SK-N-SH (cell line): ENCODE data around the gene LAMC2. TPM values are rescaled to one million over a fixed set of nuclear protein-coding genes. Genes with fewer than 3 reads are reported as not detected.

Experiments
- CTCF ChIA-PET: fragments of 300-600, 350-600 bp; formaldehyde crosslinking; extraction: SDS; loops from one replicate; lab custom pipeline; 2021; lab: Yijun Ruan, JAX
- POLR2A ChIA-PET: fragments of 350-600 bp; sonication (Branson Sonifier 250); formaldehyde crosslinking; extraction: SDS; loops from one replicate; lab custom pipeline; 2020; ENCODE audit warnings: antibody characterized with exemption, inconsistent platforms; lab: Yijun Ruan, JAX
- DNase-seq: peaks from one replicate; pipeline ENCODE4 v3.0.0; 2012
- H2AFZ ChIP-seq: fragments of 200-600 bp; sonication (generic); 2 replicates; pipeline ENCODE4 v1.8.1; 2016; ENCODE audit warnings: antibody characterized with exemption, mild to moderate bottlenecking, low read depth
- H3F3A ChIP-seq: fragments of 200-600 bp; sonication (generic); replicated peaks from 2 replicates; pipeline ENCODE3; 2016; ENCODE audit warnings: antibody characterized with exemption, mild to moderate bottlenecking; ENCODE audit not compliant: insufficient read depth
- H3K27ac ChIP-seq, 2 experiments: fragments of 200-500 bp in 1 of 2; fragments of 200-600 bp in 1 of 2; sonication (Bioruptor generic) in 1 of 2; sonication (generic), shearing (Covaris generic) in 1 of 2; 2 replicates each; pipeline versions ENCODE4 v1.5.1 to v1.6.1; 2014 to 2016; ENCODE audit warnings: low read depth in 2 of 2, inconsistent platforms in 1 of 2, low read length in 1 of 2, mild to moderate bottlenecking in 1 of 2, mixed read lengths in 1 of 2
- H3K27me3 ChIP-seq: fragments of 200-600 bp; sonication (generic), shearing (Covaris generic); 2 replicates; pipeline ENCODE4 v1.6.1; 2016; ENCODE audit warnings: mixed run types; ENCODE audit not compliant: insufficient read depth
- H3K36me3 ChIP-seq, 2 experiments: fragments of 200-500 bp in 1 of 2; fragments of 200-600 bp in 1 of 2; sonication (Bioruptor generic) in 1 of 2; sonication (generic) in 1 of 2; replicated peaks in 1 of 2; 2 replicates each; pipeline versions ENCODE3 to v1.5.1; 2014 to 2016; ENCODE audit warnings: low read length in 1 of 2, mild to moderate bottlenecking in 1 of 2; ENCODE audit not compliant: insufficient read depth in 2 of 2, control insufficient read depth in 1 of 2
- H3K4me1 ChIP-seq, 2 experiments: fragments of 200-500 bp in 1 of 2; fragments of 200-600 bp in 1 of 2; sonication (Bioruptor generic) in 1 of 2; sonication (generic), shearing (Covaris generic) in 1 of 2; 2 replicates each; pipeline versions ENCODE4 v1.5.1 to v1.6.1; 2014 to 2016; ENCODE audit warnings: low read depth in 1 of 2, low read length in 1 of 2, mixed run types in 1 of 2; ENCODE audit not compliant: insufficient read depth in 2 of 2, control insufficient read depth in 1 of 2
- H3K4me2 ChIP-seq: fragments of 200-600 bp; sonication (generic), shearing (Covaris generic); 2 replicates; pipeline ENCODE4 v1.6.1; 2017; ENCODE audit warnings: mixed run types
- H3K4me3 ChIP-seq, 2 experiments: fragments of 200-500 bp in 1 of 2; fragments of 200-600 bp in 1 of 2; sonication (Bioruptor generic) in 1 of 2; sonication (generic), shearing (Covaris generic) in 1 of 2; 2 replicates each; pipeline versions ENCODE4 v1.5.1 to v1.8.1; 2014 to 2016; ENCODE audit warnings: low read depth in 2 of 2, inconsistent platforms in 1 of 2, low read length in 1 of 2, mild to moderate bottlenecking in 1 of 2, mixed read lengths in 1 of 2, moderate library complexity in 1 of 2
- H3K79me2 ChIP-seq: fragments of 200-600 bp; sonication (generic); 2 replicates; pipeline ENCODE4 v1.8.1; 2017; ENCODE audit warnings: mild to moderate bottlenecking; ENCODE audit not compliant: insufficient read depth
- H3K9ac ChIP-seq: fragments of 200-600 bp; sonication (generic); 2 replicates; pipeline ENCODE4 v1.6.1; 2017; ENCODE audit warnings: mixed run types
- H3K9me2 ChIP-seq: fragments of 200-600 bp; sonication (generic); 2 replicates; pipeline ENCODE4 v1.6.1; 2017; ENCODE audit warnings: mixed run types
- H3K9me3 ChIP-seq: fragments of 200-600 bp; sonication (generic); 2 replicates; pipeline ENCODE4 v1.6.1; 2017; ENCODE audit warnings: mixed run types, mild to moderate bottlenecking, moderate library complexity
- H4K20me1 ChIP-seq: fragments of 200-600 bp; sonication (generic); 2 replicates; pipeline ENCODE4 v1.6.1; 2017; ENCODE audit warnings: mild to moderate bottlenecking, mixed run types; ENCODE audit not compliant: insufficient read depth
- CHD2 ChIP-seq: fragments of 150-350 bp; IDR thresholded peaks from 2 replicates; pipeline ENCODE4 v1.6.1; 2018; ENCODE audit warnings: low read length; ENCODE audit not compliant: partially characterized antibody
- ELF1 ChIP-seq: IDR thresholded peaks from 2 replicates; pipeline ENCODE4 v1.4.0; 2012
- EP300 ChIP-seq, 2 experiments: IDR thresholded peaks; 2 replicates each; pipeline versions ENCODE4 v1.4.0 to v1.6.1; 2012; ENCODE audit warnings: borderline replicate concordance in 1 of 2, low read depth in 1 of 2, low read length in 1 of 2
- FOSL2 ChIP-seq: IDR thresholded peaks from 2 replicates; pipeline ENCODE4 v1.4.0; 2012; ENCODE audit warnings: low read depth, mild to moderate bottlenecking, moderate library complexity, borderline replicate concordance
- FOXJ3 ChIP-seq: sonication (generic); formaldehyde crosslinking; IDR thresholded peaks from 2 replicates; pipeline ENCODE4 v1.5.1; 2020; ENCODE audit warnings: mild to moderate bottlenecking, missing genetic modification reagents
- GABPA ChIP-seq: IDR thresholded peaks from 2 replicates; pipeline ENCODE4 v1.4.0; 2012; ENCODE audit warnings: low read depth, mild to moderate bottlenecking
- JUND ChIP-seq: IDR thresholded peaks from 2 replicates; pipeline ENCODE4 v1.4.0; 2012
- NFIC ChIP-seq: IDR thresholded peaks from 2 replicates; pipeline ENCODE4 v1.4.0; 2012; ENCODE audit warnings: borderline replicate concordance
- POLR2AphosphoS5 ChIP-seq: IDR thresholded peaks from 2 replicates; pipeline ENCODE4 v1.6.1; 2012; ENCODE audit warnings: low read depth, low read length
- RAD21 ChIP-seq: IDR thresholded peaks from 2 replicates; pipeline ENCODE4 v1.6.1; 2012; ENCODE audit warnings: mild to moderate bottlenecking, low read length
- RFX5 ChIP-seq: IDR thresholded peaks from 2 replicates; pipeline ENCODE4 v1.6.1; 2012; ENCODE audit warnings: mild to moderate bottlenecking, improper control_type of control experiment, low read length
- RXRA ChIP-seq: IDR thresholded peaks from 2 replicates; pipeline ENCODE4 v1.4.0; 2012; ENCODE audit warnings: low read depth, mild to moderate bottlenecking, borderline replicate concordance
- SIN3A ChIP-seq: IDR thresholded peaks from 2 replicates; pipeline ENCODE4 v1.6.1; 2012; ENCODE audit warnings: low read depth, mild to moderate bottlenecking, low read length, moderate library complexity, borderline replicate concordance
- SMC3 ChIP-seq: IDR thresholded peaks from 2 replicates; pipeline ENCODE4 v1.6.1; 2012; ENCODE audit warnings: low read depth, low read length, improper control_type of control experiment
- TAF1 ChIP-seq: IDR thresholded peaks from 2 replicates; pipeline ENCODE4 v1.6.1; 2012; ENCODE audit warnings: low read depth, mild to moderate bottlenecking, low read length, moderate library complexity, borderline replicate concordance
- TCF12 ChIP-seq: IDR thresholded peaks from 2 replicates; pipeline ENCODE4 v1.4.0; 2012
- USF1 ChIP-seq: IDR thresholded peaks from 2 replicates; pipeline ENCODE4 v1.4.0; 2012; ENCODE audit warnings: low read depth, borderline replicate concordance
- USF2 ChIP-seq: fragments of 150-350 bp; IDR thresholded peaks from 2 replicates; pipeline ENCODE4 v1.6.1; 2017; ENCODE audit warnings: antibody characterized with exemption, low read length, low read depth, borderline replicate concordance
- ZBTB33 ChIP-seq: IDR thresholded peaks from 2 replicates; pipeline ENCODE4 v1.4.0; 2012; ENCODE audit warnings: low read depth, borderline replicate concordance
- WGBS: methylation state at CpG from one replicate; pipeline ENCODE4 v1.1.6; 2017; ENCODE audit warnings: low lambda C conversion rate; 5-methylcytosine and 5-hydroxymethylcytosine counted together
- polyA plus RNA-seq, 3 experiments: library from polyadenylated mRNA; depleted of rRNA; stranded (reverse); fragments of >200 nt; gene quantifications; 2 replicates each; pipeline ENCODE4 v1.2.3, GENCODE V29; 2012
- TF ChIP-seq, protein P1 (sequence below): IDR thresholded peaks from 2 replicates; pipeline ENCODE4 v1.4.0; 2012; ENCODE audit warnings: low read depth
- TF ChIP-seq, protein P2 (sequence below): fragments of 150-350 bp; IDR thresholded peaks from 2 replicates; pipeline ENCODE4 v1.6.1; 2016; ENCODE audit warnings: mild to moderate bottlenecking, low read depth, low read length
- TF ChIP-seq, protein P3 (sequence below): fragments of 200-600 bp; sonication (generic); IDR thresholded peaks from 2 replicates; pipeline ENCODE4 v1.6.1; 2017; ENCODE audit warnings: antibody characterized with exemption, mild to moderate bottlenecking, moderate library complexity

Gene LAMC2
- polyA plus RNA-seq, 1 of the 3 experiments (the other 2 are of a cell fraction) = 0.15 TPM

DNA sequence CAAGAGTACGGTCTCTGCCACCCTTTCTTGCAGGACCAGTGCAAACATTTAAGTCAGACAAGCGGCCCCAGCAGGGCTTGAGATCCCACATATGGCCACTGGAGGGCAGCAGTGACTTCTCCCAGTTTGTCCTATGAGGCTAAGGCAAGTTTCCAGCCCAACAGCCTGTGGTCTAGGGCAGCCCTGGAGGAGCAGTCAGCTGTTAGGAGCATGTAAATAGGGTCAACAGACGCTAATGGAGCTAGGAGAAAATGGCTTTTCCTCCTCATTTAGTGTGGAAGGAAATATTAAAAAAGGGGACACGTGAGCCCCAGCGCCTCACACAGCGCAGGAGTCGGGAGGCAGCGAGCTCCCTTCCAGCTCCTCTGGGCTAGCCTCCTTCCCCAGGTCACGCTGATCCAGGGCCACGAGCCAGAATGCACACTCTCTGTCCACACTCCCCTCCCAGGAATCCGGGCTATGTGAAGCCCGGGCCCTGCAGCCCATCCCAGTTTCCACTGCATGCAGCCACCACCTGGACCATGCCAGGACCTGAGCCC, 95.6 kb downstream of the LAMC2 start:
- Histone ChIP-seq H3F3A (no peaks in the 10 kb centered on the region), H3K36me3 (no peaks in the 10 kb centered on the region), H3K4me2 (no peak overlapping the region), H3K27ac (no peak overlapping the region), H3K4me1 (peaks cover 22 to 24% of the 10 kb centered on the region in 2 experiments; a peak in 3 of 4 replicates), H3K4me3 (no peak overlapping the region; a peak in 1 of 4 replicates), H3K9me3 (no peaks in the 10 kb centered on the region), H3K79me2 (no peaks in the 10 kb centered on the region), H2AFZ (no peak overlapping the region), H3K27me3 (no peaks in the 10 kb centered on the region), H4K20me1 (no peaks in the 10 kb centered on the region), H3K9ac (no peak overlapping the region), H3K9me2 (no peaks in the 10 kb centered on the region)
- ChIA-PET POLR2A (no interaction called here), CTCF (interaction anchor here (0.7 to 2.3 kb wide), 27 partner anchors 9 to 344 kb away, joined by 3 to 25 read pairs (median 4); no protein-coding TSS in a partner anchor)
- 56% methylated on average over 12 of the region's 12 CpGs for WGBS
- no peak for TF ChIP-seq USF1
- no peak for TF ChIP-seq EP300 (IDR thresholded peaks at IDR 0.05; ENCODE audit: borderline replicate concordance in 1 of 2, low read depth in 1 of 2, low read length in 1 of 2)
- TF ChIP-seq, protein P1, sequence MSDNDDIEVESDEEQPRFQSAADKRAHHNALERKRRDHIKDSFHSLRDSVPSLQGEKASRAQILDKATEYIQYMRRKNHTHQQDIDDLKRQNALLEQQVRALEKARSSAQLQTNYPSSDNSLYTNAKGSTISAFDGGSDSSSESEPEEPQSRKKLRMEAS = no peak
- TF ChIP-seq ZBTB33 = no peak
- TF ChIP-seq GABPA = no peak
- no peak for TF ChIP-seq FOSL2
- no peak for TF ChIP-seq JUND
- no peak for TF ChIP-seq TCF12
- no peak for TF ChIP-seq SIN3A
- no peak for TF ChIP-seq ELF1
- TF ChIP-seq USF2 = no peak
- TF ChIP-seq TAF1 = no peak
- TF ChIP-seq RXRA = no peak
- TF ChIP-seq RAD21 = peak; percentile 91
- TF ChIP-seq POLR2AphosphoS5 = no peak
- TF ChIP-seq, protein P2, sequence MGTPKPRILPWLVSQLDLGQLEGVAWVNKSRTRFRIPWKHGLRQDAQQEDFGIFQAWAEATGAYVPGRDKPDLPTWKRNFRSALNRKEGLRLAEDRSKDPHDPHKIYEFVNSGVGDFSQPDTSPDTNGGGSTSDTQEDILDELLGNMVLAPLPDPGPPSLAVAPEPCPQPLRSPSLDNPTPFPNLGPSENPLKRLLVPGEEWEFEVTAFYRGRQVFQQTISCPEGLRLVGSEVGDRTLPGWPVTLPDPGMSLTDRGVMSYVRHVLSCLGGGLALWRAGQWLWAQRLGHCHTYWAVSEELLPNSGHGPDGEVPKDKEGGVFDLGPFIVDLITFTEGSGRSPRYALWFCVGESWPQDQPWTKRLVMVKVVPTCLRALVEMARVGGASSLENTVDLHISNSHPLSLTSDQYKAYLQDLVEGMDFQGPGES = no peak
- no peak for TF ChIP-seq NFIC
- TF ChIP-seq FOXJ3 (CRISPR knock-in tag) = no peak
- TF ChIP-seq CHD2 = peak; percentile 49
- no peak for TF ChIP-seq RFX5
- TF ChIP-seq, protein P3, sequence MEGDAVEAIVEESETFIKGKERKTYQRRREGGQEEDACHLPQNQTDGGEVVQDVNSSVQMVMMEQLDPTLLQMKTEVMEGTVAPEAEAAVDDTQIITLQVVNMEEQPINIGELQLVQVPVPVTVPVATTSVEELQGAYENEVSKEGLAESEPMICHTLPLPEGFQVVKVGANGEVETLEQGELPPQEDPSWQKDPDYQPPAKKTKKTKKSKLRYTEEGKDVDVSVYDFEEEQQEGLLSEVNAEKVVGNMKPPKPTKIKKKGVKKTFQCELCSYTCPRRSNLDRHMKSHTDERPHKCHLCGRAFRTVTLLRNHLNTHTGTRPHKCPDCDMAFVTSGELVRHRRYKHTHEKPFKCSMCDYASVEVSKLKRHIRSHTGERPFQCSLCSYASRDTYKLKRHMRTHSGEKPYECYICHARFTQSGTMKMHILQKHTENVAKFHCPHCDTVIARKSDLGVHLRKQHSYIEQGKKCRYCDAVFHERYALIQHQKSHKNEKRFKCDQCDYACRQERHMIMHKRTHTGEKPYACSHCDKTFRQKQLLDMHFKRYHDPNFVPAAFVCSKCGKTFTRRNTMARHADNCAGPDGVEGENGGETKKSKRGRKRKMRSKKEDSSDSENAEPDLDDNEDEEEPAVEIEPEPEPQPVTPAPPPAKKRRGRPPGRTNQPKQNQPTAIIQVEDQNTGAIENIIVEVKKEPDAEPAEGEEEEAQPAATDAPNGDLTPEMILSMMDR = peak; percentile 94
- TF ChIP-seq SMC3 = peak; percentile 85
- DNase-seq = peak; percentile 81
